ENCODE results near the gene ZSWIM4.
"Not testable (repeated sequence)": the region's sequence is repeated elsewhere in the genome, so short reads cannot be mapped to it uniquely, and the experiment has no call there.

- not testable (repeated sequence) for TF ChIP-seq CTCF (IDR thresholded peaks at IDR 0.05 in 8 of 11, conservative IDR thresholded peaks at IDR 0.05 in 3 of 11); POLR2A (IDR thresholded peaks at IDR 0.05); POLR2AphosphoS5 (IDR thresholded peaks at IDR 0.05)
These were observed 15.4 kb upstream of the ZSWIM4 start for GRCh38 chr19:13779794-13780193.

Measured in spleen (tissue), 7 donors.